ENCODE measurements around the gene CACNA2D3. TPM values are rescaled to one million over a fixed set of nuclear protein-coding genes. Genes with fewer than 3 reads are reported as not detected.

Gene CACNA2D3
- total RNA-seq, 2 donors from 2014 or later: 1.1 to 5.9 TPM

GRCh38 chr3:54966979-54967378 is 844.6 kb downstream of the CACNA2D3 start:
- WGBS: 83% methylated on average over 6 of the region's 6 CpGs
- Histone ChIP-seq H3K36me3 (no peaks in the 10 kb centered on the region), H3K4me3 (no peak overlapping the region), H3K4me1 (replicated peaks) (no peaks in the 10 kb centered on the region), H3K27me3 (replicated peaks; ENCODE audit: insufficient read depth) (no peaks in the 10 kb centered on the region), H3K27ac (no peak overlapping the region), H3K9me3 (no peaks in the 10 kb centered on the region)
- no peak for DNase-seq (ENCODE audit: low spot score)
- TF ChIP-seq CTCF (IDR thresholded peaks at IDR 0.05) (no peak), POLR2AphosphoS5 (IDR thresholded peaks at IDR 0.05) (no peak), POLR2A (IDR thresholded peaks at IDR 0.05) (no peak)
- intact Hi-C loops (cut with DNase I): no loop called here

- H3K36me3 ChIP-seq: no peaks in the 10 kb centered on the region
Measured at GRCh38 chr3:54967731-54968161, 845.4 kb downstream of the CACNA2D3 start.

GRCh38 chr3:54968546-54969172 is 846.3 kb downstream of the CACNA2D3 start:
- intact Hi-C loops (cut with DNase I): no loop called here
- H3K36me3 ChIP-seq: no peaks in the 10 kb centered on the region
- no peak overlapping the region for H3K27ac ChIP-seq
- TF ChIP-seq POLR2A (IDR thresholded peaks at IDR 0.05): no peak
- no peak for TF ChIP-seq POLR2AphosphoS5 (IDR thresholded peaks at IDR 0.05)
- no peak for TF ChIP-seq CTCF (IDR thresholded peaks at IDR 0.05)
- H3K4me3 ChIP-seq: no peak overlapping the region
- 74% methylated on average over 5 of the region's 5 CpGs for WGBS
- H3K9me3 ChIP-seq: no peaks in the 10 kb centered on the region
- no peak for DNase-seq (ENCODE audit: low spot score)
- H3K27me3 ChIP-seq (replicated peaks; ENCODE audit: insufficient read depth): no peaks in the 10 kb centered on the region
- no peaks in the 10 kb centered on the region for H3K4me1 ChIP-seq (replicated peaks)

More at GRCh38 chr3:54967731-54968161, 845.4 kb downstream of the CACNA2D3 start:
- TF ChIP-seq POLR2A (IDR thresholded peaks at IDR 0.05) (no peak), POLR2AphosphoS5 (IDR thresholded peaks at IDR 0.05) (no peak), CTCF (IDR thresholded peaks at IDR 0.05) (no peak)
- Histone ChIP-seq H3K4me1 (replicated peaks) (no peaks in the 10 kb centered on the region), H3K4me3 (no peak overlapping the region), H3K9me3 (no peaks in the 10 kb centered on the region), H3K27me3 (replicated peaks; ENCODE audit: insufficient read depth) (no peaks in the 10 kb centered on the region), H3K27ac (no peak overlapping the region)
- 53% methylated on average over 1 of the region's 1 CpG for WGBS
- no peak for DNase-seq (ENCODE audit: low spot score)
- intact Hi-C loops (cut with DNase I): no loop called here

- Histone ChIP-seq H3K4me1 (replicated peaks) (no peaks in the 10 kb centered on the region), H3K9me3 (no peaks in the 10 kb centered on the region), H3K27me3 (replicated peaks; ENCODE audit: insufficient read depth) (no peaks in the 10 kb centered on the region), H3K4me3 (no peak overlapping the region), H3K27ac (no peak overlapping the region), H3K36me3 (no peaks in the 10 kb centered on the region)
- WGBS: 92% methylated on average over 3 of the region's 3 CpGs
- intact Hi-C loops (cut with DNase I): no loop called here
- TF ChIP-seq CTCF (IDR thresholded peaks at IDR 0.05): no peak
- no peak for TF ChIP-seq POLR2AphosphoS5 (IDR thresholded peaks at IDR 0.05)
- no peak for TF ChIP-seq POLR2A (IDR thresholded peaks at IDR 0.05)
- DNase-seq (ENCODE audit: low spot score): no peak
Measured at GRCh38 chr3:54969652-54970051, 847.3 kb downstream of the CACNA2D3 start.

DNA sequence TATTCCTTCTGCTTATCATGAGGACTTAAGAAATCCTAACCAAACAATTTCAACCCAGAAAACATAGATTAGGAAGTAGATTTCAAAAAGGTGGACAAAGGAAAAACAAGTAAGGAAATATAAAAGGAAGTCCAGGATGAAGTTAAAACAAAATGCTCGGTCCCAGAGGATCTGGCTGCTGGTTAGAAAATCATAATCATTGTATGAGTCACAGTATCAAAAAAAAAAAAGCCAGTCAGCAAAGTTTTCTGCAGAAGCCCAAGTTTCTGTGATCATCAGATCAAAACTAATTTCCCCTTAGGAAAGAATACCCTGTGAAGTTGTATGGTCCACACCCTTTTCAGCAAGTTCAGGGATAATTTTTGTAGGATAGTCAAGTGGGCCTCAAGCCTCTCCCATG is 848.5 kb downstream of the CACNA2D3 start:
- no peaks in the 10 kb centered on the region for H3K27me3 ChIP-seq (replicated peaks; ENCODE audit: insufficient read depth)
- no peak for DNase-seq (ENCODE audit: low spot score)
- H3K9me3 ChIP-seq: no peaks in the 10 kb centered on the region
- H3K36me3 ChIP-seq: no peaks in the 10 kb centered on the region
- no peak for TF ChIP-seq POLR2AphosphoS5 (IDR thresholded peaks at IDR 0.05)
- no peak for TF ChIP-seq CTCF (IDR thresholded peaks at IDR 0.05)
- TF ChIP-seq POLR2A (IDR thresholded peaks at IDR 0.05): no peak
- no peak overlapping the region for H3K4me3 ChIP-seq
- no peak overlapping the region for H3K27ac ChIP-seq
- intact Hi-C loops (cut with DNase I): no loop called here
- no peaks in the 10 kb centered on the region for H3K4me1 ChIP-seq (replicated peaks)
- 58% methylated on average over 1 of the region's 1 CpG for WGBS
